ENCODE data around the gene HAPLN3.
A peak's percentile ranks its signal among the peaks of the same experiment; 100 is the strongest.

Gene HAPLN3

DNA sequence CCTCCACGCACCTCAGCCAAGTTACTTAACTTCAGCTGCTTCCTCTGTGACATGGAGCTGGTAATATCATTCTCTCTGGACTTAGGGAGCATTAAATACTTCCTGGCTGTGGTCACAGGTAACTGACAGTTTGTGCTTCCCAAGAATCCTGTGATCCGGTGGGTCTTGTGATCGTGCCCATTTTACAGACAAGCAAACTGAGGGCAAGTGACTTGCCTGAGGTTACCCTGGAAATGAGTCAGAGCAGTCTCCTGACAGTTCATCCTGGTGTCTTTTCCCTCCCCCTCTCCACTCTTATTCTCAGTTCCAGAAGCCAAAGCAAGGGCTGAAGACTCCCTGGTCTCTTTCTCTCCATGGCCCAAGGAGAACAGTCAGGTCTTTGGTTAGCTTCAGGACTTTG is 56.2 kb downstream of the HAPLN3 start:
- no peak overlapping the region for H3K4me3 ChIP-seq (ENCODE audit: low read depth, low read length)
- no peak for DNase-seq (ENCODE audit: low read depth)

DNA sequence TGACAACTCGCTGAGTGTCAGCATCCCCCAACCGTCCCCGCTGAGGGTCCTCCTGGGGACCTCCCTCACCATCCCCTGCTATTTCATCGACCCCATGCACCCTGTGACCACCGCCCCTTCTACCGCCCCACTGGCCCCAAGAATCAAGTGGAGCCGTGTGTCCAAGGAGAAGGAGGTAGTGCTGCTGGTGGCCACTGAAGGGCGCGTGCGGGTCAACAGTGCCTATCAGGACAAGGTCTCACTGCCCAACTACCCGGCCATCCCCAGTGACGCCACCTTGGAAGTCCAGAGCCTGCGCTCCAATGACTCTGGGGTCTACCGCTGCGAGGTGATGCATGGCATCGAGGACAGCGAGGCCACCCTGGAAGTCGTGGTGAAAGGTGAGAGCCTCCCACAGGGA is 56.7 kb downstream of the HAPLN3 start:
- H3K4me3 ChIP-seq (ENCODE audit: low read depth, low read length) = no peak overlapping the region
- DNase-seq (ENCODE audit: low read depth) = no peak

DNA sequence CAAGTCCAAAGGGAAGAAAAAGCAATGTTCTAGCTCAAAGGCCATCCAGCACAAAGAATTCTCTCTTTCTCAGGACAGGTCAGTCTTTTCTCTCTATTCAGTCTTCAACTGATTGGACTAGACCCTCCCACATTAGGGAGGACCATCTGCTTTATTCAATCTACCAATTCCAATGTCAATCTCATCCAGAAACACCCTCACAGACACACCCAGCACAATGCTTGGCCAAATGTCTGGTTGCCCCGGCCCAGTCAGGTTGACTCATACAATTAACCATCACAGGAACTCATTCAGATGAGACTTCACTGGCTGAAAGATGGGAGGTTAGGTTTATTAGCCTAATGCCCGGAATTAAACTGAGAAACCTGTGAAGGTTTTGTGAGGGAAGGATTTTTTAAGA is 59.7 kb downstream of the HAPLN3 start:
- no peak overlapping the region for H3K4me3 ChIP-seq (ENCODE audit: low read depth, low read length)
- DNase-seq (ENCODE audit: low read depth) = no peak

DNA sequence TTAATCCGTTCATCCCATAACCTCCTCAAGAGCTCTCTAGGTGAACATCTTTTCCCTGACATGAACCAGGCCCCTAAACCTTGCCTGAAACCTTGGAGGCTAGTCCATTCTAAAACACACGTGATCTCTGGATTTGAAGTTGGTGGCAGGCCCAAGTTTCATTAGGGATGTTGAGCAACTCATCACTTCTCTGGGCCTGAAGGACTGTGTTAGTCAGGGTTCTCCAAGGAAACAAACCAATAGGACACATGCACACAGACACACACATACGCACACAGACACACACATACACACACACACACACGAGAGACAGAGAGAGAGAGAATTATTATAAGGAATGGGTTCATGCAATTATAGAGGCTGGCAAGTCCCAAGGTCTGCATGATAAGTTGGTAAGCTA is 60.2 kb downstream of the HAPLN3 start:
- no peak overlapping the region for H3K4me3 ChIP-seq (ENCODE audit: low read depth, low read length)
- DNase-seq (ENCODE audit: low read depth) = no peak

DNA sequence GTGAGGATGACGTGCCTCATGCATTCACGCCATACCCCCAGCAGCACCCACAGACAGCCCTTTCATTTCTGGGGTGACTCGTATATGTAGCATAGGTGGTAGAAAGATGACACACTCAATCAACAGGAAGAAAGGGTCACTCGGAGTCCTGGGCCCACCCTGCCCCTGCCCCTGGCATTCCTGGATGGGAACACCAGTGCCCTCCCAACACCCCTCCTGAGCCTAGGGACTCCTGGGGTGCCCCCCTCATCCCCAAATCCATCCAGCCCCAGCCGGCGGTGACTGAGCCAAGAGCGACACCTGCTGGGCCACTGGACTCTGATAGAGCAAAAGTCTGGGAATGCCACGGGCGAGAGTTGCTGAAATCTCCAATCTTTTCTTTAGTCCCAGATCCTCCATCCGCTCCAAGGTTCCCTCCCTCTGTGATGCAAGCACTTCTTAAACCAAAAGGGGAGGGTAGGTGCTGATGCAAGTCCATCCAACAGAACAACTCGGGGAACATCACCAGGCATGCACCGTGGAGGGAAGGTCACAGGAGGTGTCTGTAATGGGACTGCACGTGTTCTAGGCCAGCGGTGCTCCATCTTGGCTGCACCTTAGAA is 61.0 kb downstream of the HAPLN3 start:
- DNase-seq (ENCODE audit: low read depth) = peak; percentile 13
- no peak overlapping the region for H3K4me3 ChIP-seq (ENCODE audit: low read depth, low read length)

DNA sequence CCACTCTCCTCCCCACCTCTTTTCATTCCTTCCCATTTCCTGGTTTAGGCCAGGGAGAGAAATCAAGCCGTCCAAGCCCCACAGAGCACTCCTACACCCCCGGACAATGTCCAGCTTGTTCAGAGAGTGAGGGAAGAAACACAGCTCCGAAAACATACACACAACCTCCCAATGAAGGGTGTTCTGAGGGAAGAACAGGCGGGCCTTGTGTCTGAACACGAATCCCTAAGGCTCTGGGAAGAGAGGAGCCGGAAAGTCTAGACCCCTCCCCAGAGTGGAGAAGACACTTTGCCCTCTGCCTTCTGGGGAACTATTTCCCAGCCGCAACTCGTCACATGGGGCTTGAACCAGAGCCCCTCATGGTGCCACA is 61.6 kb downstream of the HAPLN3 start:
- DNase-seq (ENCODE audit: low read depth) = no peak
- H3K4me3 ChIP-seq (ENCODE audit: low read depth, low read length) = no peak overlapping the region

DNA sequence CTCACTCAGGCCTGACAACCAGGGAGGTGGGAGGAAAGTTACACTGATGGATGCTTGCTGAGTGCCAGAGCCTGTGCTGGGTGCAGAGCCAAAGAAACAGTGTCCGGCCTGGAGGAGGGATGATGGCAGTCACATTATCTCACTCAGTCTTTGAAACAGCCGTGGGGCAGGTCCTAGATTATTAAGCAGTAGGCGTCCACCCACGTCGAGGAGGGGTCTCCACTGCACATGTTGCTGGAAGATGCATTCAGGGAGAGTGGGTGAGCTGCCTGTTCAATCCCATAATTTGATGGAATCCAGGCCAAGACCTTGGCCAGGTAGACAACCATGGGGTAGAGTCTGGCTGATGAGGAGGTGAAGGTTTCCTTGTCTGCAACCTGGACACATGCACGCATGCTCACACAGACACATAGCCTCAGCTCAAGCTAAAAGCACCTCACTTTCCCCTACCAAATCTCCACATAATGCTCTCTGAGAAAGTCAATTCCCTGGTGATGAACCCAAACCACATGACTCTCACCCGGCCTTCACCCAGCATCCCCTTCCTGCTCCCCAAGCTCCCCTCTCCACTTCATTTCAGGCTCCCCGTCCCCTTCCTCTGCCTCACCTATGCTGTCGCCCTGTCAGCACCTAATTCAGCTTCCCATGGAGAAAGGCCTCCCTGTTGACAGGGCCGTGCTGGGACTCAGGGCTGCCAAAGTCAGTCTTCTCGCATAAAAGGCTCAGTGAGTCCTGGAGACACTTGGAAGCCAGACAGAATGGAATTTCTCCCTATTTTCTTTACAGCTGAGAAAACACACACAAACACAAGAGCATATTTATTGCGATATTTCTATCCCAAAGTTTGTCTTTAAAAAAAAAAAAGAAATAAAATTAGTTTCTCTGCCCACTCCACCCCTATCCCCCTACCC is 62.3 kb downstream of the HAPLN3 start:
- no peak for DNase-seq (ENCODE audit: low read depth)
- H3K4me3 ChIP-seq (ENCODE audit: low read depth, low read length) = no peak overlapping the region

DNA sequence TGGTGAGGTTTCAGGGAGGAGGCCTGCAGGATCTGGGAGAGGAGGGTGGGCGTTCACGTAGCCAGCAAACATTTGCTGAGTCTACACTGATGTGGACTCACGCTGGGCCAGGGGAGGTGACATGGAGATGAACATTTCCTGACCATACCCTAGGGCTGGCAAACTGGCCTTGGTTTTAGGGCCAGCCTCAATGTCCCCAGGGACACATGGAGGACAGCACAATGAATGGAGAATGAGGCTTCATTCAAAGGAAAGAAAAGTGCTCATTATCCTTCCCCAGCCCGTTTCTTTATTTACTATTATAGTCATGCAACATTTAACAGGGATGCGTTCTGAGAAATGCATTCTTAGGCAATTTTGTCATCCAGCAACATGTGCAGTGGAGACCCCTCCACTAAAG is 65.3 kb downstream of the HAPLN3 start:
- H3K4me3 ChIP-seq (ENCODE audit: low read depth, low read length) = no peak overlapping the region
- no peak for DNase-seq (ENCODE audit: low read depth)

DNA sequence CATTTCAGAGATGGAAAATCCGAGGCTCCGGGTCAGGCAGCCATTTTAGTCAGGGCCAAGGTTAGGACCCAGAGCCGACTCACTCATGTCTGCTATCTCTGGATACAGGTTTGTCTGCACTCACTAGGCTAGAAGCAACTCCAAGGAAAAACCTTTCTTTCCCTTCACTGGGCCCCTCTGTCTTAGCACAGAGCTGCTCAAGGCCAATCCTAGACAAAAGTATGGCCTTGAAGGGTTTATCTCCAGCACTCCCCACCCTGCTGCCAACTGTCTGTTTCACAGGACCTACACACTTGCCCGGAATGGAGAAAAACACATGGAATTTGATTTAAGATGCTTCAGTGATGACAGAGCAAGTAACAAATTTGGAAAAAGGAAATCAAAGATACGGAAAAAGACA is 66.6 kb downstream of the HAPLN3 start:
- DNase-seq (ENCODE audit: low read depth) = no peak

More for the DNA sequence above, 66.6 kb downstream of the HAPLN3 start:
- no peak overlapping the region for H3K4me3 ChIP-seq (ENCODE audit: low read depth, low read length)
